Mesendoderm (in vitro differentiated cells): ENCODE measurements around the gene ZNF14.
A peak's percentile ranks its signal among the peaks of the same experiment; 100 is the strongest.
"Not testable (repeated sequence)": the region's sequence is repeated elsewhere in the genome, so short reads cannot be mapped to it uniquely, and the experiment has no call there.

Experiments used
- DNase-seq: peaks from one replicate; pipeline ENCODE4 v3.0.0; 2013
- H2AK5ac ChIP-seq: 2 replicates; pipeline ENCODE4 v1.6.1; 2013; ENCODE audit warnings: low read length, inconsistent platforms
- H2BK120ac ChIP-seq: 2 replicates; pipeline ENCODE4 v1.6.1; 2013; ENCODE audit warnings: low read depth, mild to moderate bottlenecking, low read length, moderate library complexity, mixed read lengths
- H2BK15ac ChIP-seq: replicated peaks from 2 replicates; pipeline ENCODE4 v1.6.1; 2013; ENCODE audit warnings: low read depth, mild to moderate bottlenecking, moderate library complexity
- H2BK5ac ChIP-seq: 2 replicates; pipeline ENCODE4 v1.6.1; 2013; ENCODE audit warnings: low read length, inconsistent platforms
- H3K18ac ChIP-seq: 2 replicates; pipeline ENCODE4 v1.6.1; 2013; ENCODE audit warnings: mild to moderate bottlenecking, low read length, mixed read lengths
- H3K23ac ChIP-seq: one replicate; pipeline ENCODE4 v1.6.1; 2013; ENCODE audit warnings: low read length
- H3K27ac ChIP-seq: 2 replicates; pipeline ENCODE4 v1.5.1; 2013; ENCODE audit warnings: low read depth, mild to moderate bottlenecking, inconsistent platforms, low read length, moderate library complexity
- H3K27me3 ChIP-seq: 2 replicates; pipeline ENCODE4 v1.6.1; 2013; ENCODE audit warnings: low read length, control low read depth, mild to moderate bottlenecking, inconsistent platforms; ENCODE audit not compliant: insufficient read depth, poor library complexity
- H3K36me3 ChIP-seq: 2 replicates; pipeline ENCODE4 v1.6.1; 2013; ENCODE audit warnings: low read length, inconsistent platforms; ENCODE audit not compliant: control insufficient read depth, insufficient read depth
- H3K4ac ChIP-seq: one replicate; pipeline ENCODE4 v1.6.1; 2013; ENCODE audit warnings: low read depth, mild to moderate bottlenecking, low read length, moderate library complexity
- H3K4me1 ChIP-seq: 2 replicates; pipeline ENCODE4 v1.6.1; 2013; ENCODE audit warnings: low read depth, low read length, inconsistent platforms; ENCODE audit not compliant: control insufficient read depth
- H3K4me2 ChIP-seq: 2 replicates; pipeline ENCODE4 v1.6.1; 2013; ENCODE audit warnings: low read length
- H3K4me3 ChIP-seq: 2 replicates; pipeline ENCODE4 v1.5.1; 2013; ENCODE audit warnings: mild to moderate bottlenecking, low read length
- H3K56ac ChIP-seq: one replicate; pipeline ENCODE4 v1.6.1; 2013; ENCODE audit warnings: low read length
- H3K79me1 ChIP-seq: 2 replicates; pipeline ENCODE4 v1.6.1; 2013; ENCODE audit warnings: low read length, inconsistent platforms
- H3K79me2 ChIP-seq: 2 replicates; pipeline ENCODE4 v1.6.1; 2013; ENCODE audit warnings: mild to moderate bottlenecking, low read length; ENCODE audit not compliant: control insufficient read depth, insufficient read depth
- H3K9ac ChIP-seq: 2 replicates; pipeline ENCODE4 v1.6.1; 2013; ENCODE audit warnings: low read length, inconsistent platforms
- H4K5ac ChIP-seq: one replicate; pipeline ENCODE4 v1.6.1; 2013; ENCODE audit warnings: low read length
- H4K8ac ChIP-seq: one replicate; pipeline ENCODE4 v1.6.1; 2013; ENCODE audit warnings: low read depth, mild to moderate bottlenecking, control low read depth, low read length, moderate library complexity
- WGBS: extraction: QIAGEN DNeasy Blood & Tissue Kit; methylation state at CpG from one replicate; pipeline ENCODE4 v1.1.7; 2013; ENCODE audit warnings: low lambda C conversion rate, missing lambda C conversion rate; ENCODE audit not compliant: insufficient coverage; ENCODE audit errors: extremely low coverage; 5-methylcytosine and 5-hydroxymethylcytosine counted together

ZNF14 gene

GRCh38 chr19:19704836-19705235 is 28.1 kb downstream of the ZNF14 start:
- Histone ChIP-seq H3K79me2 (no peaks in the 10 kb centered on the region), H3K27me3 (no peaks in the 10 kb centered on the region), H3K56ac (no peak overlapping the region), H4K5ac (no peak overlapping the region), H3K4me1 (no peaks in the 10 kb centered on the region), H2BK5ac (no peak overlapping the region), H4K8ac (no peak overlapping the region), H3K9ac (no peak overlapping the region), H3K4me3 (no peak overlapping the region), H3K4me2 (no peak overlapping the region), H2BK120ac (no peak overlapping the region), H3K36me3 (no peaks in the 10 kb centered on the region), H3K4ac (no peak overlapping the region), H3K27ac (no peak overlapping the region), H3K23ac (no peak overlapping the region), H2AK5ac (no peak overlapping the region), H3K79me1 (no peaks in the 10 kb centered on the region), H2BK15ac (no peak overlapping the region), H3K18ac (no peak overlapping the region)
- WGBS = no CpG with 5 or more reads among the region's 6 CpGs
- DNase-seq = no peak

GRCh38 chr19:19700493-19700892 is 32.4 kb downstream of the ZNF14 start:
- H2BK15ac ChIP-seq, H3K79me1 ChIP-seq, H3K4me1 ChIP-seq, H3K27ac ChIP-seq, H4K8ac ChIP-seq, H3K18ac ChIP-seq, H3K4ac ChIP-seq, H2BK120ac ChIP-seq, H2BK5ac ChIP-seq, H3K79me2 ChIP-seq, H2AK5ac ChIP-seq, H4K5ac ChIP-seq, DNase-seq, H3K23ac ChIP-seq, H3K36me3 ChIP-seq, H3K4me2 ChIP-seq, H3K27me3 ChIP-seq, H3K4me3 ChIP-seq, H3K9ac ChIP-seq, H3K56ac ChIP-seq: not testable (repeated sequence)
- no CpG with 5 or more reads among the region's 1 CpG for WGBS

- Histone ChIP-seq H4K5ac (no peak overlapping the region), H3K9ac (no peak overlapping the region), H3K4ac (no peak overlapping the region), H3K79me1 (no peaks in the 10 kb centered on the region), H3K4me1 (no peaks in the 10 kb centered on the region), H3K79me2 (no peaks in the 10 kb centered on the region), H2BK15ac (no peak overlapping the region), H3K27me3 (no peaks in the 10 kb centered on the region), H3K56ac (no peak overlapping the region), H3K4me2 (no peak overlapping the region), H3K4me3 (no peak overlapping the region), H3K23ac (no peak overlapping the region), H2AK5ac (no peak overlapping the region), H3K18ac (no peak overlapping the region), H4K8ac (no peak overlapping the region), H2BK120ac (no peak overlapping the region), H3K36me3 (no peaks in the 10 kb centered on the region), H2BK5ac (no peak overlapping the region), H3K27ac (no peak overlapping the region)
- WGBS = no CpG with 5 or more reads among the region's 5 CpGs
- DNase-seq = no peak
These were observed 35.3 kb downstream of the ZNF14 start for GRCh38 chr19:19697589-19697988.

GRCh38 chr19:19696386-19696785 is 36.5 kb downstream of the ZNF14 start:
- H4K5ac ChIP-seq = no peak overlapping the region
- no peak overlapping the region for H2BK5ac ChIP-seq
- no peaks in the 10 kb centered on the region for H3K36me3 ChIP-seq
- no peak overlapping the region for H3K23ac ChIP-seq
- no peak overlapping the region for H3K56ac ChIP-seq
- no peaks in the 10 kb centered on the region for H3K79me2 ChIP-seq
- H3K9ac ChIP-seq = no peak overlapping the region
- no peak overlapping the region for H3K18ac ChIP-seq
- no peak overlapping the region for H2BK15ac ChIP-seq
- no peak overlapping the region for H2AK5ac ChIP-seq
- no peaks in the 10 kb centered on the region for H3K4me1 ChIP-seq
- no peak overlapping the region for H3K27ac ChIP-seq
- no peak overlapping the region for H3K4me3 ChIP-seq
- no peak overlapping the region for H3K4ac ChIP-seq
- H3K4me2 ChIP-seq = no peak overlapping the region
- H2BK120ac ChIP-seq = no peak overlapping the region
- H3K27me3 ChIP-seq = no peaks in the 10 kb centered on the region
- no peaks in the 10 kb centered on the region for H3K79me1 ChIP-seq
- no CpG with 5 or more reads among the region's 2 CpGs for WGBS
- DNase-seq = peak; percentile 61
- H4K8ac ChIP-seq = no peak overlapping the region

- Histone ChIP-seq H3K56ac (no peak overlapping the region), H3K27ac (no peak overlapping the region), H3K79me2 (no peaks in the 10 kb centered on the region), H2BK120ac (no peak overlapping the region), H2BK15ac (no peak overlapping the region), H2BK5ac (no peak overlapping the region), H3K4me3 (no peak overlapping the region), H4K5ac (no peak overlapping the region), H2AK5ac (no peak overlapping the region), H3K27me3 (no peaks in the 10 kb centered on the region), H3K79me1 (no peaks in the 10 kb centered on the region), H3K23ac (no peak overlapping the region), H3K36me3 (no peaks in the 10 kb centered on the region), H3K4ac (no peak overlapping the region), H4K8ac (no peak overlapping the region), H3K18ac (no peak overlapping the region), H3K4me1 (no peaks in the 10 kb centered on the region), H3K4me2 (no peak overlapping the region), H3K9ac (no peak overlapping the region)
- DNase-seq = no peak
- WGBS = no CpG with 5 or more reads among the region's 10 CpGs
These were observed 41.2 kb downstream of the ZNF14 start for GRCh38 chr19:19691683-19692082.

- H3K23ac ChIP-seq, H3K4me2 ChIP-seq, H3K27me3 ChIP-seq, H2BK15ac ChIP-seq, H3K9ac ChIP-seq, H3K79me1 ChIP-seq, H4K5ac ChIP-seq, H3K4ac ChIP-seq, H2BK5ac ChIP-seq, H3K4me1 ChIP-seq, H3K4me3 ChIP-seq, H3K27ac ChIP-seq, H3K18ac ChIP-seq, H2AK5ac ChIP-seq, DNase-seq, H3K36me3 ChIP-seq, H2BK120ac ChIP-seq, H3K56ac ChIP-seq, H4K8ac ChIP-seq, H3K79me2 ChIP-seq: not testable (repeated sequence)
- no CpG with 5 or more reads among the region's 10 CpGs for WGBS
These were observed 43.9 kb downstream of the ZNF14 start for GRCh38 chr19:19689023-19689422.
